ENCODE results near the gene ASPRV1. TPM values are rescaled to one million over a fixed set of nuclear protein-coding genes. Genes with fewer than 3 reads are reported as not detected.
A peak's percentile ranks its signal among the peaks of the same experiment; 100 is the strongest.

Gene ASPRV1
- total RNA-seq, 1 experiment from 2014 or later: 0.66 TPM

GRCh38 chr2:69917852-69918251 is 43.6 kb downstream of the ASPRV1 start:
- BruUV-seq (replicated peaks): no TSS peak
- Histone ChIP-seq H3K27me3 (replicated peaks; ENCODE audit: control insufficient read depth, insufficient read depth, low read length) (no peaks in the 10 kb centered on the region), H3K9me3 (no peaks in the 10 kb centered on the region), H3K36me3 (ENCODE audit: control insufficient read depth, insufficient read depth, low read length) (no peaks in the 10 kb centered on the region), H3K4me3 (ENCODE audit: low read depth, low read length) (no peak overlapping the region), H3K4me1 (no peaks in the 10 kb centered on the region)
- peaks cover 19% of the 10 kb centered on the region for H3K36me3 Mint-ChIP-seq (ENCODE audit: insufficient read depth, unreplicated experiment)
- no peak for DNase-seq
- ChIA-PET CTCF (no interaction called here), POLR2A (no interaction called here)
- no peak overlapping the region for H3K27ac Mint-ChIP-seq (ENCODE audit: unreplicated experiment)
- intact Hi-C loops (cut with micrococcal nuclease; ENCODE audit: unreplicated experiment): no loop called here
- no peaks in the 10 kb centered on the region for H3K27me3 Mint-ChIP-seq (ENCODE audit: insufficient read depth, unreplicated experiment)
- no peaks in the 10 kb centered on the region for H3K4me1 Mint-ChIP-seq (ENCODE audit: low read depth, unreplicated experiment)
- no peak overlapping the region for H3K4me3 Mint-ChIP-seq (ENCODE audit: unreplicated experiment)
- no peak for TF ChIP-seq CTCF (IDR thresholded peaks at IDR 0.05; ENCODE audit: insufficient read depth in 1 of 2, low read depth in 1 of 2, low read length in 1 of 2, severe bottlenecking in 1 of 2, unreplicated experiment in 1 of 2)
- H3K9me3 Mint-ChIP-seq (ENCODE audit: unreplicated experiment): no peaks in the 10 kb centered on the region

DNA sequence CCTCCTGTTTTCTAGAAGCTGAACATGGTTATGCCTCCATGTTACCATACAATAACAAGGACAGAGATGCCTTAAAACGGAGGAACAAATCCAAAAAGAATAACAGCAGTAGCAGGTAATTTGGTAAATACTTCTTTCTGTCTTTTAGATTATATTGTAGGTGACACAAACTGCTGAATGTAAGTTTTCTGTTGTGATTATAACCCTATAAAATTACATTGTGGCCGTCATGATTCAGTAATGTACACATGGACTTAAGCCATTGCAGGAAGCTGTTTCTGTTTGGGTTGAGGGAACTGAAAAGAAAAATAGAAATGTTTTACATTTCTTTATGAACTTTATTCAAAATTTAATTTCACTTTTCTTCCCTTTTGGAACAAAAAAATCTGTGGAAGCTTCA is 45.3 kb downstream of the ASPRV1 start:
- H3K4me1 Mint-ChIP-seq (ENCODE audit: low read depth, unreplicated experiment): peaks cover 4% of the 10 kb centered on the region
- H3K36me3 ChIP-seq (ENCODE audit: control insufficient read depth, insufficient read depth, low read length): no peaks in the 10 kb centered on the region
- no peak overlapping the region for H3K27ac Mint-ChIP-seq (ENCODE audit: unreplicated experiment)
- H3K4me3 ChIP-seq (ENCODE audit: low read depth, low read length): peak overlapping the region; percentile 73
- ChIA-PET CTCF (interaction anchor here (1.1 kb wide), 1 partner anchor 191 kb away, joined by 3 read pairs; no protein-coding TSS in a partner anchor), POLR2A (interaction anchor here (0.6 to 2.6 kb wide), 4 partner anchors 8 to 341 kb away, joined by 3 to 15 read pairs (median 4); no protein-coding TSS in a partner anchor)
- peaks cover 19% of the 10 kb centered on the region for H3K36me3 Mint-ChIP-seq (ENCODE audit: insufficient read depth, unreplicated experiment)
- H3K4me1 ChIP-seq: no peaks in the 10 kb centered on the region
- intact Hi-C loops (cut with micrococcal nuclease; ENCODE audit: unreplicated experiment): no loop called here
- peak overlapping the region; percentile 82 for H3K4me3 Mint-ChIP-seq (ENCODE audit: unreplicated experiment)
- no peaks in the 10 kb centered on the region for H3K27me3 Mint-ChIP-seq (ENCODE audit: insufficient read depth, unreplicated experiment)
- no peaks in the 10 kb centered on the region for H3K9me3 ChIP-seq
- DNase-seq: no peak
- H3K9me3 Mint-ChIP-seq (ENCODE audit: unreplicated experiment): no peaks in the 10 kb centered on the region
- H3K27me3 ChIP-seq (replicated peaks; ENCODE audit: control insufficient read depth, insufficient read depth, low read length): no peaks in the 10 kb centered on the region
- BruUV-seq (replicated peaks): TSS peak; percentile 36
- TF ChIP-seq CTCF (IDR thresholded peaks at IDR 0.05; ENCODE audit: insufficient read depth in 1 of 2, low read depth in 1 of 2, low read length in 1 of 2, severe bottlenecking in 1 of 2, unreplicated experiment in 1 of 2): no peak

GRCh38 chr2:69914950-69915945 is 46.2 kb downstream of the ASPRV1 start, which contains the start of gene MXD1:
Gene MXD1 (plus strand): TSS chr2:69915109. CDS start chr2:69915331, 222 bp downstream.
- ChIA-PET POLR2A (interaction anchor here (0.6 to 2.8 kb wide), 55 partner anchors 9 to 1153 kb away, joined by 3 to 58 read pairs (median 5); partner anchors contain the start of genes ANXA4, C2orf42, NAGK and PCYOX1), CTCF (interaction anchor here (0.6 to 4.4 kb wide), 20 partner anchors 9 to 276 kb away, joined by 3 to 69 read pairs (median 4); partner anchors contain the start of genes C2orf42 and SNRNP27)
- Histone ChIP-seq H3K36me3 (ENCODE audit: control insufficient read depth, insufficient read depth, low read length) (no peaks in the 10 kb centered on the region), H3K27me3 (replicated peaks; ENCODE audit: control insufficient read depth, insufficient read depth, low read length) (no peaks in the 10 kb centered on the region), H3K4me1 (no peaks in the 10 kb centered on the region), H3K4me3 (ENCODE audit: low read depth, low read length) (peak within 1 kb of the TSS; percentile 74), H3K9me3 (no peaks in the 10 kb centered on the region)
- Mint-ChIP-seq H3K36me3 (ENCODE audit: insufficient read depth, unreplicated experiment) (peaks cover 19% of the 10 kb centered on the region), H3K27me3 (ENCODE audit: insufficient read depth, unreplicated experiment) (no peaks in the 10 kb centered on the region), H3K27ac (ENCODE audit: unreplicated experiment) (peak within 1 kb of the TSS; percentile 82), H3K9me3 (ENCODE audit: unreplicated experiment) (no peaks in the 10 kb centered on the region), H3K4me1 (ENCODE audit: low read depth, unreplicated experiment) (peaks cover 4% of the 10 kb centered on the region), H3K4me3 (ENCODE audit: unreplicated experiment) (peak within 1 kb of the TSS; percentile 82)
- peak; percentile 37 to 47 for DNase-seq
- TF ChIP-seq CTCF (IDR thresholded peaks at IDR 0.05; ENCODE audit: insufficient read depth in 1 of 2, low read depth in 1 of 2, low read length in 1 of 2, severe bottlenecking in 1 of 2, unreplicated experiment in 1 of 2): no peak
- intact Hi-C loops (cut with micrococcal nuclease; ENCODE audit: unreplicated experiment): loop anchor here (1.0 to 2.0 kb wide), 7 partner anchors 19 to 333 kb away; partner anchors contain the start of gene TIA1
- BruUV-seq (replicated peaks): no TSS peak
